Esophagus muscularis mucosa (tissue), 4 donors: Measurements from ENCODE around the gene SLC25A39.

Source experiments
- CTCF ChIP-seq, 3 experiments: fragments of 200-600 bp in 2 of 3; fragments of 450-650 bp in 1 of 3; sonication (generic) in 2 of 3; IDR thresholded peaks; one replicate each; pipeline ENCODE4 v1.5.1; 2017 to 2019; ENCODE audit warnings: antibody characterized with exemption in 3 of 3, mild to moderate bottlenecking in 2 of 3, moderate library complexity in 1 of 3
- EP300 ChIP-seq: sonication (generic); formaldehyde crosslinking; IDR thresholded peaks from one replicate; pipeline ENCODE4 v1.6.1; 2017; ENCODE audit warnings: antibody characterized with exemption
- POLR2A ChIP-seq: fragments of 450-650 bp; IDR thresholded peaks from one replicate; pipeline ENCODE4 v1.6.1; 2017; ENCODE audit warnings: antibody characterized with exemption, moderate library complexity, mild to moderate bottlenecking, low read depth
- POLR2AphosphoS5 ChIP-seq, 2 donors: sonication (generic); formaldehyde crosslinking; IDR thresholded peaks; one replicate each; pipeline ENCODE4 v1.6.1; 2017; ENCODE audit warnings: antibody characterized with exemption in 2 of 2

- TF ChIP-seq CTCF (IDR thresholded peaks at IDR 0.05) (no peak), POLR2A (no peak), POLR2AphosphoS5 (IDR thresholded peaks at IDR 0.05) (no peak), EP300 (no peak)
Measured at GRCh38 chr17:44346064-44346844, 21.6 kb upstream of the SLC25A39 start.
